HG03196 (cell line): ENCODE results near the gene PHRF1.
"Not testable (repeated sequence)": the region's sequence is repeated elsewhere in the genome, so short reads cannot be mapped to it uniquely, and the experiment has no call there.

Experiments
- ATAC-seq: cut with Tn5 transposase; IDR thresholded peaks from one replicate; pipeline ENCODE4 v1.9.1; 2021; ENCODE audit not compliant: unreplicated experiment

PHRF1 gene

DNA sequence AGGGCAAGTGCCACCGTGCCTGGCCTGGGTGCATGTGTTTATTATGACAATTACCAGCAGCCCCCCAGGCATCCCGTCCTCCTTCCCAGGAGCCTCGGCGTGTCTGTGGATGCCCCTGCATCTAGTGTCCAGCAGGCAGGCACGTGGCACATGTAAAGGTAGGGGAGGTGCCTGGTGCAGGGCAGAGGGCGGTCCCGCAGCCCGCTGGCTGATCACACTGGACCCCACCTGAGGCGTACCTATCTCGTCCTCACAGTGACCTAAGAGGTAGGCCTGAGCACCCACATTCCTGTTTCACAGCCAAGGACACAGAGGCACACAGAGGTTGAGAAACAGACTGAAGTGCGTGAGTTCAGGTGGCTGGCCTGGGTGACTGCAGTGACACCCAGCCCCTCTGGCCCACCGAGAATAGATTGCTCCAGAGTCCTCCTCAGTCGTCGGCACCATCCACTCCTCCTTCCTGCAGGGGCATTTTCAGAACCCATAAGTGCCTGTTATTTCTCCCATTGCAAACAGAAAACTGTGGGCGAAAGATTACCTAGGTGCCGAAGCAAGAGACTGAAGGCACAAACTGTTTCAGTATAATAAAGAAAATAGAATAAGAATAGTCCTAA is 3.0 kb upstream of the PHRF1 start:
- no peak for ATAC-seq

DNA sequence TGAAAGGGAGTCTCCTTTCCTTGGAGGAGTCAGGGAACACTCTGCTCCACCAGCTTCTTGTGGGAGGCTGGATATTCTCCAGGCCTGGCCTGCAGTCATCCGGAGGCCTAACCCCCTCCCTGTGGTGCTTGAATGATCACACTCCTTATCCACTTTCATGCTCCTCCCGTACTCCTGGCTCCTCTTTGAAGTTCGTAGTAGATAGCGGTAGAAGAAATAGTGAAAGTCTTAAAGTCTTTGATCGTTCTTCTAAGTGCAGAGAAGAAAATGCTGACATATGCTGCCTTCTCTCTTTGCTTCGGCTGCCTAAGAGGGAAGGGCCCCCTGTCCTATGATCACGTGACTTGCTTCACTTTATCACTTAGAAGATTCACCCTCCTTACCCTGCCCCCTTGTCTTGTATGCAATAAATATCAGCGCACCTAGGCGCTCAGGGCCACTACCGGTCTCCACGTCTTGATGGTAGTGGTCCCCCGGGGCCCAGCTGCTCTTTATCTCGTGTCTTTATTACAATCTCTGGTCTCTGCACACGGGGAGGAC is 2.2 kb upstream of the PHRF1 start:
- ATAC-seq, result not testable (repeated sequence)

DNA sequence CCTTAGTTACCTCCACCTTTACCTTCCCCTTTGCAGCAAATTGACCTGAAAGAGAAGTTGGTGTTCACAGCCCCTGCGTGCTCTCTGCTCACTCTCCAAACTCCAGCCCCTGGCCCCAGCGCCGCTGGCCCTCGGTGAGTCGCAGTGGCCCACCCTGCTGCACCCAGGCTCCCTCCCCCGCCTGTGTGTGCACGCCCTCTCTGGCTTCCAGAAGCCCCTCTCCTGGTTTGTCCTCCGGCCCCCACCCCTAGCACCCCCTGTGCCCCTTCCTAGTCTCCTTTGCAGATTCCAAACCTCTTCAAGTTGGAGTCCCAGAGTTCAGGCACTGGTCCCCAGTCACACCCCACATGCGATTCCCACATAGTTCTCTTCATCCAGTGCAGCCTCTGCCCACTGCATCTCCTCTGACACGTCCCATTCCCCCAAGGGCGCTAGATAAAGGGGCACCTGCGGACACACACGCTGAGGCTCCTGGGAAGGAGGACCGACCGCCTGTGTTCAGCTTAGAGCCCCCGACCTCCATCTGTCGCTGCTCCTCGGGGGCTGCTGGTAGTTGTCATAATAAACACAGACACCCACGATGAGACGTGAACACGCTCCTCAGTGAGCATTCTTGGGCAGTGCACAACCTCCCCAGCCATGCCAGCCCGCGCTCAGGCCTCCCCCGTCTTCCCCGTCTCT is 1.5 kb upstream of the PHRF1 start:
- no peak for ATAC-seq

DNA sequence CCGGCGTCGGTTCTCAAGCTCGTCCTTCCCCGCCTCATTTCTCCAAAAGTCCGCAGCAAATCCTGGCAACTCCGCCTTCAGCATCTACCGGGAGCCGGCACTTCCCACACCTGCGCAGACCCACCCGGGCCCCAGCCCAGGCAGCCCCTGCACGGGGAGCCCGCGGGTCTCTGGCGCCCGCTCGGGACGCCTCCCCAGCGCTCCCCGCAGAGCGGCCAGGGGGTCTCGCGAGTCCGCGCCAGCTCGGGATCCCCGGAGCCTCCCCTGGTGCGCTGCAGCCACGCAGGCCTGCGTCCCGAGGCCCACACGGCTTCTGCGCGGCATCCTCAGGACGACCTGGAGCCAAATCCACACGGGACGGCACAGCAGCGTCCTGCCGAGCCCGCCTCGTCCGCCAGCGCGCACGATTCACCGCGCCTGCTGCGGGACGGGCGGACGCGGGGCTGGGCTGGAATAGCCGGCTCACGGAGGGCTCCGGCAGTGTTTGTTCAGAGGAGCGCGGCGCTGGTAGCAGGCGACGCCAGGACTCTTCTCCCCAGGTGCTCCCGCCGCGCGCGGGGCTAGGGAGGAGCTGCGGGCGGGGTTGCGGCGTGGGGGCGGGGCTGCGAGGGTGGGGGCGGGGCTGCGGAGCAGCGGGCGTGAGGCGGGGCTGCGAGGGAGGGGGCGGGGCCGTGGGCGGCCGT is 816 bp upstream of the PHRF1 start:
- peak; percentile 48 for ATAC-seq

- no peak for ATAC-seq
These were observed 741 bp downstream of the PHRF1 start for GRCh38 chr11:576811-577610.

- no peak for ATAC-seq
These were observed 1.3 kb downstream of the PHRF1 start for GRCh38 chr11:577611-577894.

GRCh38 chr11:578276-579035 is 2.2 kb downstream of the PHRF1 start:
- no peak for ATAC-seq

DNA sequence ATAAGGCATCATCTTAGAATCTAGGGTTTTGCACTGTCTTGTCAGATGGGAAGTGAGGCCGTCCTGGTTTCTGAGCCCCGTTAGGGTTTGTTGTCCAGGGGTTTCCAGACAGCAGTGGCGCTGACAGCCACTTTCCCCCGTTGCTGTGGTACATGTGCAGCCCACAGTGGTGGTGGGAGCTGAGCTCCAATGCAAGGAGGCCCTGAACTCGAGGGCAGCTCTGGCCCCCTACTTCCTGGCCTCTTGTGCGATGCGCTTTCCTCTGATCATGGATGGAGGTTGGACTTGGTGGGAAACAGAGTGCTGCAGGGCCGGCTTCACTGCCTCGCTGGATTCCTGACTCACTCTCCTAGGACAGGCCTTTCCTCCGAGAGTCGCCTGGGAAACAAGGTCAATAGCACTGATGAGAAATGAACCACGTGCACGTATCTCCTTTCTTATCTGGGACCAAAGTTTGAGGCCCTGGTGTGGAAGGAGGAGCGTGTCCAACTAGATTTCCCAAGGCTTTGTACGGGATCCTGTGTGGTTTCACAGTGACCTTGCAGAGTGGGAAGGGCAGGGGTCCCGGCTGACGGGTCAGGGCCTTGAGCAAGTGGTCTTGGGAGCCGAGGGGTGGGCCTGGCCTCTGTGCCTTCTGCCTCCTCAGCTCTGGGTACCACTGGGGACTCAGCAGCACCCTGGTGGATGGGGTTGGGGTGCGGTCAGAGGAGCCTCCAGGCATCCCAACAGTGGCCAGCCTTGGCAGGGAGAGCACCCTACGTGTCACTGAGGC is 3.7 kb downstream of the PHRF1 start:
- ATAC-seq, result no peak

DNA sequence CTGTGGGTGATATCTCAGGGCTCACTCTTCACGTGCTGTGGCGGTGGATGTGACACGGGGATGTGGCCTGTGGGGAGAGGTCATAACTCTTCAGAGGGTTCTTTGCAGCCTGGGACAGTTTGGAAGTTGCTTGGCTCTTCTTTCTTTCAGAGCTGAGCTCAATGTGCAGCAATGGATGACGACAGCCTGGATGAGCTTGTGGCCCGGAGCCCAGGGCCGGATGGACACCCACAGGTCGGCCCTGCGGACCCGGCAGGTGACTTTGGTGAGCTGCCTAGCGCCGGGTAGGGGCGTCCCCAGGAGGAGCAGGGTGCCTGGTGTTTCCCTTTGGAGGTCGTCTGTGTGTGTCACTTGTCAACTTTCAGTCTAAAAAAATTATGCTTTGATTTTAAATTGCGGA is 5.1 kb downstream of the PHRF1 start:
- ATAC-seq, result no peak

DNA sequence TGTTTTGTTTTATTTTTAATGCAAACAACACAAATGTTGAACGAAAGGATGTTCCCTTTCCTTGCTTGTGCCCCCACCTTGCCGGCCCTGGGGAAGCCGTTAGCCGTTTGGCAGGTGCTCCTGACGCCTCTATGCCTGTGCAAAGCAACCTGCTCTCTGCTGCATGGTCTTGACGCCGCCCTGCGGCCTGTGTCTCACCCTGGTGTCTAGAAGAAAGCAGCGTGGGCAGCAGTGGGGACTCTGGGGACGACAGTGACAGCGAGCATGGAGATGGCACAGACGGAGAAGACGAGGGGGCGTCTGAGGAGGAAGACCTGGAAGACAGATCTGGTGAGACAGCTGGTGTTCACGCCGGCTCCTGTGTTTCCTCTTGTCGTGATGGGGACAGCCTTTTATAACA is 5.5 kb downstream of the PHRF1 start:
- no peak for ATAC-seq

- ATAC-seq, result no peak
These were observed 8.0 kb downstream of the PHRF1 start for GRCh38 chr11:584287-584686.

- no peak for ATAC-seq
These were observed 10.4 kb downstream of the PHRF1 start for GRCh38 chr11:586376-587316.

- no peak for ATAC-seq
These were observed 11.3 kb downstream of the PHRF1 start for GRCh38 chr11:587546-587945.

DNA sequence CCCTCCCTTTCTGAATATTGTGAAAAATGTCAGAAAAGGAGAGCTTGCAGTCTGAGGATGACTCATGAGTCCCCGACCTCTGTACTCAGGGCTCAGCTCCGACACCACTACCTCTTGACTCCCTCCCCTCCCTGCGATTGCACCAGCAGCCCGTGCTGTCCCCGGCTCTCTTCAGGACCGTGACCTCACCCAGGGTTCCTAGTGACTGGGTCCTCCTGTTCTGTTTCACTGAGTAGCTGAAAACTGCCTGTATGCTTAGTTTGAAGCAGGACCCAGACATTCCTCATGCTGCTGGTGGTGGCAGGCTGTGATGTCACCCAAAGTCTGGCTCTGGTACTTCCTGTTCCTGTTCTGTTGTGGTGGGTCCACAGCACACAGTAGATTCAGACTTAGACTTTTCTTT is 11.7 kb downstream of the PHRF1 start:
- no peak for ATAC-seq

DNA sequence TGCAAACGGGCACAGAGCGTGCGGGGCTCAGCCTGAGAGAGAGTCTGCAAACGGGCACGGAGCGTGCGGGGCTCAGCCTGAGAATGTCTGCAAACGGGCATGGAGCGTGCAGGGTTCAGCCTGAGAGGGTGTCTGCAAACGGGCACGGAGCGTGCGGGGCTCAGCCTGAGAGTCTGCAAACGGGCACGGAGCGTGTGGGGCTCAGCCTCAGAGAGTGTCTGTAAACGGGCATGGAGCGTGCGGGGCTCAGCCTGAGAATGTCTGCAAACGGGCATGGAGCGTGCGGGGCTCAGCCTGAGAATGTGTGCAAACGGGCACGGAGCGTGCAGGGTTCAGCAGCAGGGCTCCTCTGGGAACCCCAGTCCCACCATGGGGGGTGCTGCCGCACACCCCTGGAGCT is 13.5 kb downstream of the PHRF1 start:
- ATAC-seq, result no peak

DNA sequence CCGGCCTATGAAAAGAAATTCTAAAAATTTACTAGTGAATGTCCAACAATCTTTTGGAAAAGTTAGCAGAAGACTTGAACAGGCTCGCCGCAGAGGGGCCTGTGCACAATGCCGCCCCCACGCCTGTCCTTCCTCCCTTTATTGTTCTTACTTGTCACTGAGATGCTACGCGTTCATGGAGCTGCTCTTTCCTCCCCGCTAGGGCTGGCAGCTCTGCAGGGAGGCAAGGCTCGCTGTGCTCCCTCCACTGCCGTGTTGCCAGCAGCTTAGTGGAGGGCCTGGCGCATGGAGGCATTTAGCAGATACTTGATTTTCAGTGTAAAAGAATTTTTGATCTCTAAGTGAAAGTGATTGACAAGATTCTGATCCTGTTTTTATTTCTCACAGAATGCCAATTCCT is 14.7 kb downstream of the PHRF1 start:
- no peak for ATAC-seq

DNA sequence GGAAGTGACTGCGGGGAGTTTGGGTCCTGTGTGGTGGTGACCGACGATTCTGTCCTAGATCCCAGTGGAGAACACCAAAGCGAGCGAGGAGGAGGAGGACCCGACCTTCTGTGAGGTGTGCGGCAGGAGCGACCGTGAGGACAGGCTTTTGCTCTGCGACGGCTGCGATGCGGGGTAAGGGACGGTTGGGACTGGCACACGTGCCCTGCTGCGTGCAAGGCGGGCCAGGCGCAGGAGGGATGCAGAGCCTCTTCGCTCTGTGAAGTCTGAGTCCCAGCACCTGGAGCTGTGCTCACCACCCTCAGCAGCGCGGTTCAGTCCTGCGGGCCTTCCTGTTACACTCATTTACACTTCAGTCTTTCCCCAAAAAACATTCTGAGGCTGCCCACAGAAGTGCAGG is 16.2 kb downstream of the PHRF1 start:
- no peak for ATAC-seq

DNA sequence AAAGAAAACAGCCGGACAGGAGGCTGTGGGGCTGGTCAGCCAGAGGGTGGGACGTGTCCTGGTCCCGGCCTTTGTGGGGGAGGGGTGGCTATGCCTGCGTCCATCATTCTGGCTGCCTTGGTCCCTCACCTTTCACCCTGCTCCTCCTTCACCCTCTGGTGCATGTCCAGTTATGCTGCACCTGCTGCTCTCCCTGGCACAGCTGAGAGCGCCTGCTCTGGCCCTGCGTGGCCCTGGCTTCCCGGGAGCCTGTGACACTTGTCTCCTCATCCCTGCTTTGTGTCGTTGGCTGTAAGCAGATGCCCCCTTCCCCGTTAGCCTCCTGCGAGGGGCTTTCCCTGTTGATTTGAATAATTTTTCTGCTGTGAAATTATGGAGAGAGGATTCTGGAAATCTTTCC is 16.6 kb downstream of the PHRF1 start:
- no peak for ATAC-seq

DNA sequence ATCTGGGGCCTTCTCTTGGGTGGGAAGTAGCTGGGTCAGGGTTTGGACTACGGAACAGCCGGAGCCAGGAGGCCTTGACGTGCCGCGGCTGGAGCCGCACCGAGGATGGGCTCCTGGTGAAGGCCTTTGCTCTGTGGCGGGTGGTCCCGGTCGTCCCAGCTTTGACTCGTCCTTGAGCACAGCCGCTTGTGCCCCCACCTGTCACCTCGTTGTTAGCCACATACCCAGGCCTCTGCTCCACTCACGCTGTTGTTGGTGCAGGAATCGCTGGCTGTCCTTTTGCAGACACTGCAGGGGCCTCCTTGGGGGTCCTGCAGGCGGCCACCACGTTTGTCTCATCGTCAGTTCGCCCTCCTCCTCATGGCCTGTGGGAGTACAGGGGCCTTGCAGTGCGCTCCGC is 17.1 kb downstream of the PHRF1 start:
- no peak for ATAC-seq
